Renal cortical epithelial cell (primary cell): ENCODE results near the gene FOXP1. TPM values are rescaled to one million over a fixed set of nuclear protein-coding genes. Genes with fewer than 3 reads are reported as not detected.
A peak's percentile ranks its signal among the peaks of the same experiment; 100 is the strongest.

Experiments used
- DNase-seq: peaks from one replicate; pipeline ENCODE4 v3.0.0-alpha.2; 2011; ENCODE audit warnings: low read depth
- total RNA-seq: library from RNA; depleted of rRNA; stranded (reverse); fragments of >200 nt; gene quantifications from 2 replicates; pipeline ENCODE4 v1.2.3, GENCODE V29; 2014

Gene FOXP1
- total RNA-seq, 1 donor from 2014 or later = 56.5 TPM

- DNase-seq = no peak
These were observed 77.7 kb downstream of the FOXP1 start for GRCh38 chr3:71505767-71506350.

DNA sequence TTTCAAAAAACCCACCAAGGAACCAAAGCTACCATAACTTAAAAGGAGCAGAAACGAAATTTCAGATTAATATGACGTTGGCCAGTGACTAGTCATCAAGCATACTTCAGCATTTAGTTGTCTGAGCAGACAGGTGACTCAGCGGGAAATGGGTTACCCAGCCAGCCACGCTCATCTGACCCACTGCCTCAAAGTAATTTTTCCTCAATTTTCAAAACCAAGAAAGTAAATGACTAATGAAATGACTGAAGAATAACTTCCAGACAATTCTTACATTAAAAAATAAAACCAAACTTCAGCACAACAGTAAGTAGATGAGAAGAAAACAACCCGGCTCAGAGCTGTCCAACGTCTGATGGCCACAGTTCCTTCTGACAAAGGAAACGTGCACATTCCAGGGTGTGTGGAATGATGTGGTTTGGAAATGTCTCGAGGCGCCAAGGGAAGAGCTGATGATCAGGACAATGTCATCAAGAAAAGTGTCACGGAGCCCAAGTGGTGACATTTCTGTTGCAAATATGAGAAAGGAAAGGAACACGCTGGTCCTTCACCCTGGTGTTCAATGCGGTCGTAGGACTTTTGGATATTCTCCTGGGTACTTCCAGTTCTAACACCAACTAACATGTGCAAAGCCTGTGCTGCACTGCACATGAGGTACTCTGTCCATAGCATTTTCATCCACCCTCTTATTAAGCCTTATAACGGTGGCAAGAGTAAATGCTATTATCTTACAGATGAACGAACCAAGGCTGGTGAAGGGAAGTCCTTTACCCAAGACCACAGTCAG lies 79.1 kb downstream of the FOXP1 start:
- peak; percentile 96 for DNase-seq

DNA sequence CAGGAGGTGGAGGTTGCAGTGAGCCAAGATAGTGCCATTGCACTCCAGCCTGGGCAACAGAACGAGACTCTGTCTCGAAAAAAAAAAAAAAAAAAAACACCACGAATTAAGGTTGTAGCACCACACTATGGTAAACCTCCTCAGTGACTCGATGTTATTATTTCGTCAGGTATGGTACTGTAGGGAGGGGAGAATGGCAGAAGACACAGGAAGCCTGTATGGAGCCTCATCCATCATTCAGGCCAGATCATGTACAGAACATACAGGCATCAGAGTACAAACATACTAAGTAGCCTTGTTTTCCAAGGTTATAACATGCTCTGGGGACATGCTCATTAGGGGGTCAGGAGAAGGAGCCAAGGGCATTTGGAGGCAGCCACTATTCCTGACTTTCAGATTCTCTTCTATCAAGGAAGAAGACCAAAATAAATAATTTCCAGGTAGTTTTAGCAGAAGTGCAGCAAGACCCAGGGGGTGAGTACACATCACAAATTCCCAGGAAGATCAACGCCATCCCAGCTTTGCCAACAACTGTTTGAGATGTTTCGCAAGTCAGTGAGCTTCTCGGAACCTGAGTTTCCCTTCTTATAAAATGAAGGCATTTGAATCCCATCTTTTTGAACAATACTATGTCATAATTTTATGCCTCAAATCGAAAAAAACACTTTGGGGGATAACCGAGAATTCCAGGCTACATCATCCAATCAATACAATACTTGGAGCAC lies 79.8 kb downstream of the FOXP1 start:
- DNase-seq = peak; percentile 89

DNA sequence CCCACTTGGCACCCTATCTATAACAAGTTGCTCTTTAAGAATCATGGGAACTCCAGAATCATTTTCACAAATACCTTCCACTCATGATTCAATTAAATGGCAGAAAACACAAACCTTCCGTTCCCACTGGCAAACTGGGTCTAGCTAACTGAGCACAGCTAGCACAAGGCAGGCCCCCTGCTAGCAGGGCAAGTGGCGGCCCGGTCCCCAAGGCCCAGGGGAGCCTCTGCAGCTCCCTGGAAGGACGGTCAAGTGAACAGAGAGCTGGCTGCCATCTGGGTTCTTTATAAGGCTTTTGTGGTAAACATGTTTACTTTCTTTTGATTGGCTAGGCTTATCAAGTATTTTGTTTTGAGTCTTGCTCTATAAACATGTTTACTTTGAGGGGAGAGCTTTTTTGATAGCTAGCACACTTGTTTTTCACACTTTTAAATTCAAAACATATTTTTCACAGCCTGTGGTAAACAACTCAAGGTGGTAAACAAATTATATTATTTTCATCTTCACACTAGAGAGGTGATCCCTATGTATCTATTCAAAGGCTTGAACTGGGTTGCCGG lies 81.4 kb downstream of the FOXP1 start:
- no peak for DNase-seq

GRCh38 chr3:71500696-71501095 lies 82.8 kb downstream of the FOXP1 start:
- DNase-seq = peak; percentile 59

- DNase-seq = no peak
These were observed 84.2 kb downstream of the FOXP1 start for GRCh38 chr3:71499227-71499876.

DNA sequence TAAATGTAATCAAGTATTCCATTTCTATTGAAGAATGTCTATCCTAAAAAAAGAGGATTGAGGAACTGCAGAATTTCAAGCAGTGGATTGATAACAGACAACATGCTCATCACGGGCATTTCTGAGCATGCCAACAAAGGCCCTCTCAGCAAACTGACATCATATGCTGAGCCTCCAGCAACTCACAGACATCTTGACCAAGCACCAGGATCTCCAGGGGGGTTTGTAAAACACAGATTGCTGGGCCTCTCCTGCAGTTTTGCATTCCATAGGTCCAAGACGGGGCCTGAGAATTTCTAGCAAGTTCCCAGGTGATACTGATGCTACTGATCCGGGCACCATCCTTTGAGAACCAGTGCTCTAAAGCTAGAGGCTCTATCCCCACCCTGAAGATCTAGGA lies 85.0 kb downstream of the FOXP1 start:
- DNase-seq = no peak

- DNase-seq = no peak
These were observed 85.5 kb downstream of the FOXP1 start for GRCh38 chr3:71497971-71498444.

GRCh38 chr3:71497367-71497897 lies 86.1 kb downstream of the FOXP1 start:
- DNase-seq = no peak

GRCh38 chr3:71495708-71496472 lies 87.6 kb downstream of the FOXP1 start:
- DNase-seq = peak; percentile 81

- no peak for DNase-seq
These were observed 89.3 kb downstream of the FOXP1 start for GRCh38 chr3:71494212-71494611.

- DNase-seq = no peak
These were observed 90.4 kb downstream of the FOXP1 start for GRCh38 chr3:71492974-71493771.

GRCh38 chr3:71492566-71492965 lies 91.0 kb downstream of the FOXP1 start:
- DNase-seq = no peak

- no peak for DNase-seq
These were observed 92.3 kb downstream of the FOXP1 start for GRCh38 chr3:71491154-71491752.

DNA sequence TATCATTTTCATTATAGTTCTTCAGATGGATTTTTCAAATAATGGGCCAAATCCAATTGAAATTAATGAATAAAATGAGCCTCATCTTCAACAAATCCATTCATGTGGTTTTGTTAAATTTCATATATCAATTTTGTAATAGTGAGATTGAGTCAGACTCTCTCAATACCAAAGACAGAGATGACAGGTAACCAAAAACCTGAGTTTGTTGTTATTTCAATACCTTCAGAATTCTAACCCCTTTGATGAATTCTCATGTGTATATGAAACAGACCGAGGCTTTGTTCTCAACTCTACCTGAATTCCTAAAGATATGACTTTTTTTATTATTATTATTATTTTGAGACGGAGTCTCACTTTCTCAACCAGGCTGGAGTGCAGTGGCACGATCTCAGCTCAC lies 92.8 kb downstream of the FOXP1 start:
- DNase-seq = no peak

DNA sequence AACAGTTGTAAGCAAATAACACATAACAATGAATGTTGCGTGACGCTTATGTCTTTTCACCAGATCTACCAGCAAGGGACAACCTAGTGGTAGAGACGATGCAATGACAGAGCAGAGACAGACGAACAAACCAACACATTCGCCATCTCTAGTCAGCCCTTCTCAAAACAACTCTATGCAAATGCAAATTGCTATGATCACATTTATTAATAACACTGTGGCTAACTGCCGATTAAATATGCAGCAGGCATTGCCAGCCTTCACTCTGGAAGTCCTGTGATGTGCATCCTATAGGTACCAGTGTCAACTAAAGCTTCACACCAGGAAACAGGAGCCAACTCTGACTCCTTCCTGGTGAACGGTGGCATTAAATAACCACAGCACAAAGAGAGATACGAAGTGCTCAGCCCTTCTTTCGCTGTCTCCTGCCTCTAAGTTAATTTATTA lies 94.2 kb downstream of the FOXP1 start:
- DNase-seq = no peak

GRCh38 chr3:71488882-71489281 lies 94.6 kb downstream of the FOXP1 start:
- DNase-seq = no peak

- DNase-seq = no peak
These were observed 95.1 kb downstream of the FOXP1 start for GRCh38 chr3:71488391-71488809.

GRCh38 chr3:71487418-71487817 lies 96.1 kb downstream of the FOXP1 start:
- DNase-seq = no peak
